PC-9 (cell line): ENCODE results near the gene IL31RA. TPM values are rescaled to one million over a fixed set of nuclear protein-coding genes. Genes with fewer than 3 reads are reported as not detected.

Experiments
- BruUV-seq: library from RNA; stranded (reverse); fragments of 400-500 nt; replicated peaks from 2 replicates; lab custom pipeline; 2021; lab: Mats Ljungman, UMichigan
- CTCF ChIA-PET: fragments of 300-600 bp; sonication (Branson Sonifier 250); formaldehyde crosslinking; loops from one replicate; lab custom pipeline; 2022; ENCODE audit warnings: antibody characterized with exemption; lab: Charles Lee
- POLR2A ChIA-PET: fragments of 300-600 bp; sonication (Branson Sonifier 250); formaldehyde crosslinking; loops from one replicate; lab custom pipeline; 2022; ENCODE audit warnings: antibody characterized with exemption; ENCODE audit not compliant: unreplicated experiment; lab: Charles Lee
- DNase-seq, 2 experiments: peaks; one replicate each; pipeline versions ENCODE4 v3.0.0 to v3.0.0-alpha.2; 2015 to 2022; ENCODE audit warnings: mixed read lengths in 1 of 2
- H2AFZ ChIP-seq: fragments of 200-600 bp; sonication (generic); 2 replicates; pipeline ENCODE4 v1.8.1; 2017; ENCODE audit warnings: antibody characterized with exemption
- H3F3A ChIP-seq: fragments of 200-600 bp; sonication (generic); 2 replicates; pipeline ENCODE4 v1.8.1; 2017; ENCODE audit warnings: antibody characterized with exemption, mild to moderate bottlenecking, low read depth; ENCODE audit not compliant: insufficient read depth
- H3K27ac ChIP-seq: fragments of 200-600 bp; sonication (generic); 2 replicates; pipeline ENCODE4 v1.6.1; 2016; ENCODE audit warnings: mixed run types
- H3K27me3 ChIP-seq: fragments of 200-600 bp; sonication (generic); 2 replicates; pipeline ENCODE4 v1.6.1; 2016; ENCODE audit warnings: low read depth, mixed run types; ENCODE audit not compliant: insufficient read depth
- H3K36me3 ChIP-seq: fragments of 200-600 bp; sonication (generic); 2 replicates; pipeline ENCODE4 v1.6.1; 2016; ENCODE audit warnings: low read depth, mixed run types
- H3K4me1 ChIP-seq: fragments of 200-600 bp; sonication (generic); replicated peaks from 2 replicates; pipeline ENCODE4 v1.6.1; 2016; ENCODE audit warnings: mixed run types; ENCODE audit not compliant: insufficient read depth
- H3K4me2 ChIP-seq: fragments of 200-600 bp; sonication (generic); 2 replicates; pipeline ENCODE4 v1.6.1; 2017; ENCODE audit warnings: mixed run types
- H3K4me3 ChIP-seq: fragments of 200-600 bp; sonication (generic); 2 replicates; pipeline ENCODE4 v1.6.1; 2016; ENCODE audit warnings: mixed run types
- H3K79me2 ChIP-seq: fragments of 200-600 bp; sonication (generic); 2 replicates; pipeline ENCODE4 v1.6.1; 2017; ENCODE audit warnings: low read depth, mixed run types
- H3K9me2 ChIP-seq: fragments of 200-600 bp; sonication (generic); 2 replicates; pipeline ENCODE4 v1.8.1; 2017; ENCODE audit warnings: mild to moderate bottlenecking; ENCODE audit not compliant: insufficient read depth
- H3K9me3 ChIP-seq: fragments of 200-600 bp; sonication (generic); 2 replicates; pipeline ENCODE4 v1.8.1; 2016; ENCODE audit warnings: low read depth; ENCODE audit not compliant: insufficient read depth
- H4K20me1 ChIP-seq: fragments of 200-600 bp; sonication (generic); 2 replicates; pipeline ENCODE4 v1.8.1; 2017; ENCODE audit not compliant: insufficient read depth
- EZH2 ChIP-seq: fragments of 200-600 bp; sonication (generic); IDR thresholded peaks from 2 replicates; pipeline ENCODE4 v1.8.0; 2017; ENCODE audit warnings: antibody characterized with exemption, low read depth
- intact Hi-C: fragments of 100-400 bp; cut with micrococcal nuclease; formaldehyde crosslinking; loops from one replicate; pipeline ENCODE4 v1.10.0; 2022; ENCODE audit not compliant: unreplicated experiment
- total RNA-seq: library from RNA; stranded (reverse); gene quantifications from 2 replicates; pipeline ENCODE4 v1.2.3, GENCODE V29; 2021
- TF ChIP-seq, protein P1 (sequence below): fragments of 200-600 bp; sonication (generic); conservative IDR thresholded peaks from 2 replicates; pipeline ENCODE4 v1.6.1; 2017; ENCODE audit warnings: mixed run types, antibody characterized with exemption, mild to moderate bottlenecking, moderate library complexity

The IL31RA gene
- total RNA-seq, 1 experiment from 2014 or later, result 2.0 TPM

DNA sequence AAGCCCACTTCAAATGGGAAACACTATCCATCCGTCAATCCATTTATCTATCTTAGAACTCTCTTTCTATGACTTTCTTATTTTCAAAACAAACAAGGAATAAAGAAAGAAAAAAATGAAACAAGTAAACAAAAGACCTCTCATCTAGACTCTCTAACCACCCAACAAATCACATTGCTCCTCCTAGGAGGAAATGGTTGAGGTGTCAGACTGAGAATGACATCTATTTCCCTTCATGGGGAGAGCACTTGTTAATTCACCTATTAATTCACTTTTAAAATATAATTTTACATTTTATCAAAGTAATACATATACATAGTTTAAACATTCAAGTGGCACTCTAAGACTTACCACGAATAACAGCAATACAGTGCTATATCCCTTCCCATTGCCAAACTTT is 2.4 kb upstream of the IL31RA start:
- H3K36me3 ChIP-seq, result no peaks in the 10 kb centered on the region
- H3K4me1 ChIP-seq, result peaks cover 8% of the 10 kb centered on the region; the same call in 1 of the 2 replicates
- intact Hi-C loops, result no loop called here
- DNase-seq, result no peak
- no peak overlapping the region for H3K27ac ChIP-seq
- H4K20me1 ChIP-seq, result no peaks in the 10 kb centered on the region
- H3F3A ChIP-seq, result no peaks in the 10 kb centered on the region; the same call in 1 of the 2 replicates
- POLR2A ChIA-PET, result no interaction called here
- H3K79me2 ChIP-seq, result no peaks in the 10 kb centered on the region
- no peak overlapping the region for H3K4me2 ChIP-seq
- BruUV-seq, result no TSS peak
- H3K27me3 ChIP-seq, result no peaks in the 10 kb centered on the region
- H3K9me2 ChIP-seq, result no peaks in the 10 kb centered on the region
- peaks cover 5% of the 10 kb centered on the region; the same call in 1 of the 2 replicates for H3K9me3 ChIP-seq
- H3K4me3 ChIP-seq, result no peak overlapping the region
- no peak overlapping the region for H2AFZ ChIP-seq
- TF ChIP-seq EZH2, result no peak
- TF ChIP-seq, protein P1, sequence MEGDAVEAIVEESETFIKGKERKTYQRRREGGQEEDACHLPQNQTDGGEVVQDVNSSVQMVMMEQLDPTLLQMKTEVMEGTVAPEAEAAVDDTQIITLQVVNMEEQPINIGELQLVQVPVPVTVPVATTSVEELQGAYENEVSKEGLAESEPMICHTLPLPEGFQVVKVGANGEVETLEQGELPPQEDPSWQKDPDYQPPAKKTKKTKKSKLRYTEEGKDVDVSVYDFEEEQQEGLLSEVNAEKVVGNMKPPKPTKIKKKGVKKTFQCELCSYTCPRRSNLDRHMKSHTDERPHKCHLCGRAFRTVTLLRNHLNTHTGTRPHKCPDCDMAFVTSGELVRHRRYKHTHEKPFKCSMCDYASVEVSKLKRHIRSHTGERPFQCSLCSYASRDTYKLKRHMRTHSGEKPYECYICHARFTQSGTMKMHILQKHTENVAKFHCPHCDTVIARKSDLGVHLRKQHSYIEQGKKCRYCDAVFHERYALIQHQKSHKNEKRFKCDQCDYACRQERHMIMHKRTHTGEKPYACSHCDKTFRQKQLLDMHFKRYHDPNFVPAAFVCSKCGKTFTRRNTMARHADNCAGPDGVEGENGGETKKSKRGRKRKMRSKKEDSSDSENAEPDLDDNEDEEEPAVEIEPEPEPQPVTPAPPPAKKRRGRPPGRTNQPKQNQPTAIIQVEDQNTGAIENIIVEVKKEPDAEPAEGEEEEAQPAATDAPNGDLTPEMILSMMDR, result no peak
- CTCF ChIA-PET, result no interaction called here

DNA sequence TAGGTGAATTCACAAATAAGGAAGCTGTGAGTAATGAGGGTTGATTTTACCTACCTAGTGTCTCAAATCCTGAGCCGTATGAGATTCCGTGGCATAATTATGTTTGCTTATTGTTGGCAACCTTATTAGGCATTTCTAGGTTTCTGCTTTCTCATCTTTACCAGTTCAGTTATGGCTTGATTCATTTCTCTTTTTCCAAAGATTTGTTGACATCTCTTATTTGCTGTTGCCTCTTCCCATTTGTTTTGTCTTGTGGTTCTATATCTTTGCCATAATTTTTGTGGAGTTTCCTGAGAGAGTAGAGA is 470 bp downstream of the IL31RA start:
- no peaks in the 10 kb centered on the region for H3K9me2 ChIP-seq
- ChIA-PET POLR2A (interaction anchor here (1.0 kb wide), 1 partner anchor 17 kb away, joined by 6 read pairs; no protein-coding TSS in a partner anchor), CTCF (no interaction called here)
- peaks cover 8% of the 10 kb centered on the region; the same call in 1 of the 2 replicates for H3K4me1 ChIP-seq
- H4K20me1 ChIP-seq, result no peaks in the 10 kb centered on the region
- H3K36me3 ChIP-seq, result no peaks in the 10 kb centered on the region
- intact Hi-C loops, result no loop called here
- peaks cover 5% of the 10 kb centered on the region; the same call in 1 of the 2 replicates for H3K9me3 ChIP-seq
- no peaks in the 10 kb centered on the region for H3K79me2 ChIP-seq
- no peak overlapping the region for H2AFZ ChIP-seq
- TF ChIP-seq, protein P1, result no peak
- no peak for TF ChIP-seq EZH2
- BruUV-seq, result no TSS peak
- H3K4me3 ChIP-seq, result no peak overlapping the region
- H3K27me3 ChIP-seq, result no peaks in the 10 kb centered on the region
- no peaks in the 10 kb centered on the region; the same call in 1 of the 2 replicates for H3F3A ChIP-seq
- H3K4me2 ChIP-seq, result no peak overlapping the region
- no peak overlapping the region for H3K27ac ChIP-seq
- DNase-seq, result no peak

DNA sequence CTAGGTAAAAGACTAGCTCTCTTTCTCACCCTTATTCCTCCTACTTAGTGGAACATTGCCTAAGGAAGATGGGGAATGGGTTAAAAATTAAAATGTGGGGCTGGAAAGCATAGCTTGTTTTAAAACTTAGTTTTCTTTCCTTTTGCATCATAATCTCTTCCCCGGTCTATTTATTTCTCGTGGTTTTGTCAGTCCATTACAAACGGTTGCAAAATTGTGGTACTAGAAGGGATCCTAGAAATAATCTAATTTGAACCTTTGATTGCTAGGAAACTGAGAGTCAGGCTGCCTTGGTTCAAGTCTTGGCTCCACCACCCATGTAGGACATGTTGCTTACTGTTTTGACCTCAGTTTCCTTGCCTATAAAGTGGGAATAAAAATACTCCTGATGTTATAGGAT is 1.3 kb downstream of the IL31RA start:
- BruUV-seq, result no TSS peak
- no peak overlapping the region for H3K4me2 ChIP-seq
- no peak for DNase-seq

More for the DNA sequence above, 1.3 kb downstream of the IL31RA start:
- Histone ChIP-seq H3K4me3 (no peak overlapping the region), H3F3A (no peaks in the 10 kb centered on the region; the same call in 1 of the 2 replicates), H3K9me3 (peaks cover 5% of the 10 kb centered on the region; the same call in 1 of the 2 replicates), H3K9me2 (no peaks in the 10 kb centered on the region), H3K79me2 (no peaks in the 10 kb centered on the region), H3K27me3 (no peaks in the 10 kb centered on the region), H2AFZ (no peak overlapping the region; the same call in 1 of the 2 replicates), H3K36me3 (no peaks in the 10 kb centered on the region), H4K20me1 (no peaks in the 10 kb centered on the region), H3K4me1 (peaks cover 8% of the 10 kb centered on the region; the same call in 1 of the 2 replicates), H3K27ac (no peak overlapping the region)
- POLR2A ChIA-PET, result no interaction called here
- CTCF ChIA-PET, result no interaction called here
- intact Hi-C loops, result no loop called here
- TF ChIP-seq EZH2, result no peak
- TF ChIP-seq, protein P1, result no peak
